Measurements from ENCODE around the gene FLYWCH1. TPM values are rescaled to one million over a fixed set of nuclear protein-coding genes. Genes with fewer than 3 reads are reported as not detected.

FLYWCH1 gene
- total RNA-seq, 2 experiments from 2014 or later, result 44.6 to 48.9 TPM

DNA sequence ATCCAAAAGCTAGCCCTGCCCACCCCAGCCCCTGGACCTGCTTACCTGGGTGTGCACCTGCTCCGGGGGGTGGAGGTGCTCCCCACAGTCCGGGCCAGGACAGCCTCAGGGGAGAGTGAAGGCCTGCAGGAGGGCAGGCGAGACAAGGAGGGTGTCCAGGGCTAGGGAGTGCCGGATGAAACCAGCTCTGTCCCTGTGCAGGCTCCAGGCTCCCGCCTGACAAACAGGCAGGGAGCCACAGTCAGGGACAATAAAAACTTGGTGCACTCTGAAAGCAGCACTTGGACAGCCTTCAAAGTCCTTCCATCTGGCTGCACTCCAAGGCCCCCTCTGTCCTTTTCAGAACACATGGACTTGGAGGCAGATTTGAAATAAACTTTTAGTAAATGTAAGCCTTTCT, 61.4 kb downstream of the FLYWCH1 start:
- no peak for ATAC-seq
- Mint-ChIP-seq H3K4me1 (ENCODE audit: low read depth) (peaks cover 35% of the 10 kb centered on the region), H3K27ac (peak overlapping the region; percentile 66), H3K27me3 (ENCODE audit: low read depth) (peaks cover 4% of the 10 kb centered on the region), H3K36me3 (ENCODE audit: low read depth) (peaks cover 37% of the 10 kb centered on the region), H3K9me3 (ENCODE audit: insufficient read depth) (no peaks in the 10 kb centered on the region), H3K4me3 (no peak overlapping the region)
- POLR2A ChIA-PET, result interaction anchor here (0.6 to 2.4 kb wide), 2 partner anchors 8 to 1246 kb away, joined by 3 to 13 read pairs; partner anchors contain the start of gene PKMYT1
- no peak for DNase-seq
- CTCF ChIA-PET, result interaction anchor here (2.0 kb wide), 1 partner anchor 11 kb away, joined by 5 read pairs; no protein-coding TSS in a partner anchor

DNA sequence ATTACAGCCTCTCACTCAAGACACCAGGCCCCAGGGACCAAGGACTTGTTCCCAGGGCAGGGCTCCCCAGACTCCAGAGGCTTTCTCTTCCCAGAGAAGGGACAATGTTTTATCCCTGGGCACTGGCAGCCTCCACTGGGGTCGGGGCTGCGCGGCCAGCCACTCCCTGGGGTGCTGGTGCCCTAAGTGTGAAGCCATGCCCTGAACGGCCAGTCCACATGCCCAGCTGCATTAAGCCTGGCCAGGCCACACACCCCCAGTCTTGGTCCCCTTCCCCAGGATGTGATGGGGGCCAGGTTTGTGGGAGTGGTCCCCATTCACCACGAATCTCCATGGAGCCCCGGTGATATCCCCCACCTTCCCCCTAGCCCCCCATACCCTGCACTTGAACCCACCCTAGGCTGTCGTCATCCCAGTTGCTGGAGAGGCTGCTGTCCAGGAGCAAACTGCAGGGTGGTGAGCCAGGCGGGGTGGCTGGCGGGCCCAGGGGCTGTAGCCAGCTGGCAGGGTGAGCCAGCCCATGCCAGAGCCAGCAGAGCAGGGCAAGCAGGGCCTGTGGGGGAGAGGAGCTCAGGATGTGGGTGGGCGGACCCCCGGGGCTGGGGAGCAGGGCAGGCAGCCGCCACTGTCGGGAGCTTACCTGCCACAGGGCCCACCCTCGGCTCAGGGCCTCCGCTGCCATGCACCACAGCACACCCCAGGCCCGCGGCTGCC, 62.0 kb downstream of the FLYWCH1 start:
- ChIA-PET POLR2A (interaction anchor here (0.8 to 2.4 kb wide), 2 partner anchors 7 to 970 kb away, joined by 3 to 13 read pairs; partner anchors contain the start of gene PKMYT1), CTCF (no interaction called here)
- peaks cover 32% of the 10 kb centered on the region for H3K4me1 Mint-ChIP-seq (ENCODE audit: low read depth)
- DNase-seq (no peak), ATAC-seq (no peak)
- no peak overlapping the region for H3K4me3 Mint-ChIP-seq
- no peak overlapping the region for H3K27ac Mint-ChIP-seq
- H3K36me3 Mint-ChIP-seq (ENCODE audit: low read depth), result peaks cover 40% of the 10 kb centered on the region
- H3K27me3 Mint-ChIP-seq (ENCODE audit: low read depth), result no peaks in the 10 kb centered on the region
- no peaks in the 10 kb centered on the region for H3K9me3 Mint-ChIP-seq (ENCODE audit: insufficient read depth)

DNA sequence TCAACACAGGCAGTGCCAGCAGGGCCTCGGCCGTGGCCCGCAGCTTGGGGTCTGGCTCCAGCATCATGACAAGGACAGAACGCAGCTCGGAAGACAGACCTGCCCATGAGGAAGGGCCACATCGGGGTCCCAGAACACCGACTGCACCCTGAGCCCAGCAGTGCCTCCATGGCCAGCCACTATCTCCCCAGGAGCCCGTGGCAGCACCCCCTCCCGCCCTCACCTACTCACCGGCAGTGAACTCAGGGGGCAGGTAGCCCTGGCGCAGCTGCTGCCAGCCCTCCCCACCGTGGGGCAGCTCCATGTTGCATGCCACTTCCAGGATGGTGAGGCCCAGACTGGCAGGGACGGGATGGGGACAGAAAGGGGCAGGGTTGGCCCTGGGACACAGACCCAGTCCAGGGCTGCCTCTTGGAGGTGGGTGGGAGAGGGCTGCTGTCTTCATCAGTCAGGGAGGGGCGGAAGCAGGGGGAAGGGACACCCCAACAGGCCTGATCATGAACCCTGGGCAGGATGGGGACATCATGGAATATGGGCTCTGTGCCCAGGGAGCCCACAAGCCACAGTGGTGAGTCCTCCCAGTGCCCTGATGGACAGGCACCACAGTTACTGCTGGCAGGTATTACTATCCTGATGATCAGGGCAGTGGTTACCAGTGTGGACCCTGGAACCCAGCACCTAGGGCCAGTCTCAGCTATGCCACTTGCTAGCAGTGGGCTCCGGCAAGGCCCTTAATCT, 62.8 kb downstream of the FLYWCH1 start:
- peaks cover 35% of the 10 kb centered on the region for H3K4me1 Mint-ChIP-seq (ENCODE audit: low read depth)
- H3K27ac Mint-ChIP-seq, result no peak overlapping the region
- H3K4me3 Mint-ChIP-seq, result no peak overlapping the region
- POLR2A ChIA-PET, result interaction anchor here (0.8 kb wide), 1 partner anchor 971 kb away, joined by 3 read pairs; no protein-coding TSS in a partner anchor
- H3K36me3 Mint-ChIP-seq (ENCODE audit: low read depth), result peaks cover 43% of the 10 kb centered on the region
- no peaks in the 10 kb centered on the region for H3K27me3 Mint-ChIP-seq (ENCODE audit: low read depth)
- no peaks in the 10 kb centered on the region for H3K9me3 Mint-ChIP-seq (ENCODE audit: insufficient read depth)
- DNase-seq (no peak), ATAC-seq (no peak)
- CTCF ChIA-PET, result no interaction called here

DNA sequence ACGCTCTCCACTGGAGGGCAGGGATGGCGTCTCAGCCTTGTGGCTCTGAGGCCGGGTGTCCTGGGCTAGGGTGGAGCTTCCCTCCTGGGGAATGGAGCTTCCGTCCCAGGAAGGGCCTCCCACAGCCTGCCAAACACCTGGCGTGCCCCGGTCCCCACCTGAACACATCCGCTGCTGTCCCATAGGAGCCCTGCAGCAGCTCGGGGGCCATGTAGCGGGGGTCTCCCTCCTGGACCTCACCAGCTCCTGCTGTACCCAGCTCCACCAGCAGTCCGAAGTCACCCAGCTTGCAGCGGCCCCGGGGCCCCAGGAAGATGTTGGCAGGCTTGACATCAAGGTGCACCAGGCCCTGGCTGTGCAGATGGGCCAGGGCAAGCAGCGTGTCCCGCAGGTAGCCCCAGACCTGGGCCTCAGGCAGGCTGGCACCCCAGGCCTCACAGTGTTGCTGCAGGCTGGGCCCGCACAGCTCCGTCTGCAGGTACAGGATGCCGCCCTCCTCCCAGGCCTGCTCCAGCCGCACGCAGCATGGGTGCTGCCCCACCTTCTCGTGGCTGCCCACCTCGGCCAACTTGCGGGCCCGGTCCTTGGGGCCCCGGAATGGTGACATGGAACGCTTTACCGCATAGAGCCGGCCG, 63.5 kb downstream of the FLYWCH1 start:
- no peak for ATAC-seq
- ChIA-PET CTCF (no interaction called here), POLR2A (interaction anchor here (0.9 kb wide), 1 partner anchor 30 kb away, joined by 3 read pairs; no protein-coding TSS in a partner anchor)
- Mint-ChIP-seq H3K4me3 (no peak overlapping the region), H3K27me3 (ENCODE audit: low read depth) (no peaks in the 10 kb centered on the region), H3K27ac (no peak overlapping the region), H3K4me1 (ENCODE audit: low read depth) (peaks cover 33% of the 10 kb centered on the region), H3K36me3 (ENCODE audit: low read depth) (peaks cover 47% of the 10 kb centered on the region), H3K9me3 (ENCODE audit: insufficient read depth) (no peaks in the 10 kb centered on the region)
- DNase-seq, result no peak

DNA sequence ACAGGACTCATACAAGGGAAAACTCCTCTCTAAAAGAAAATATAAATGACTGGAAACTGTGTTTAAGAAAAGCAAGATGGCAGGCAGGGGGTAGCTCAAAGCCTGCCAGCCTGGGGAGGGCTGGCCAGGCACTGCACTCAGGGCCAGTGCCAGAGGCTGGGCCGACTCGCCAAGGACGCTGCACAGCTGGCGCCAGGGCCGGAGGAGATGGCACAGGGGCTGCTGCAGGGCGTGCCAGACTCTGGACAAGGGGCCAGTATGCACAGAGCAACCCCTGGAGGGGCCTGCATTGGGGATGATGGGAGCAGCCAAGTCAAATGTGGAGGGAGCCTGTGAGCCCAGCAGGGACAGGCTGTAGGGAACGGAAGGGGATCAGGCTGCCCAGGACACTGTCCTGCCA, 64.5 kb downstream of the FLYWCH1 start:
- ChIA-PET POLR2A (interaction anchor here (0.9 kb wide), 1 partner anchor 29 kb away, joined by 3 read pairs; no protein-coding TSS in a partner anchor), CTCF (no interaction called here)
- peaks cover 42% of the 10 kb centered on the region for H3K36me3 Mint-ChIP-seq (ENCODE audit: low read depth)
- ATAC-seq (no peak), DNase-seq (no peak)
- no peak overlapping the region for H3K27ac Mint-ChIP-seq
- H3K4me3 Mint-ChIP-seq, result no peak overlapping the region
- H3K9me3 Mint-ChIP-seq (ENCODE audit: insufficient read depth), result no peaks in the 10 kb centered on the region
- H3K4me1 Mint-ChIP-seq (ENCODE audit: low read depth), result peaks cover 32% of the 10 kb centered on the region
- H3K27me3 Mint-ChIP-seq (ENCODE audit: low read depth), result no peaks in the 10 kb centered on the region

DNA sequence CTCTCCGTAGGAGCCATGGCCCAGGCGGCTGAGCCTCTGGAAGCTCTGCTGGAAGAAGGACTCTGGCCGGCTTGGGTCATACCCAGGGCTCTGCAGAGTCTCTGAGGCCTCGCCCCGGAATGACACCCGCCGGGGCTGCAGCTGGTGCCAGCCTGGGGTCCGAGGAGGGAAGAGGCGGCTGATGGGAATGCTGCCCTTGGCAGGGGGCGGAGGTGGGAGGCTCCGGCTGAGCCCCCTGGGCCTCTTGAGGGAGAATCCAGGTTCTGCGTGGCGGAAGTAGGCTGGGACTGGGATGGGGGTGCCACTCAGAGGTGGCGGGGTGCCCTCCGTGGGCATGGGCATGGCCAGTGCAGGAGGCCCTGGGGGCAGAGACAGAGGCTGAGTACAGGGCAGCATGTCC, 64.9 kb downstream of the FLYWCH1 start:
- Mint-ChIP-seq H3K36me3 (ENCODE audit: low read depth) (peaks cover 42% of the 10 kb centered on the region), H3K27me3 (ENCODE audit: low read depth) (no peaks in the 10 kb centered on the region), H3K27ac (no peak overlapping the region), H3K4me3 (no peak overlapping the region), H3K9me3 (ENCODE audit: insufficient read depth) (no peaks in the 10 kb centered on the region), H3K4me1 (ENCODE audit: low read depth) (peaks cover 35% of the 10 kb centered on the region)
- no peak for DNase-seq
- ChIA-PET POLR2A (interaction anchor here (2.1 kb wide), 1 partner anchor 7 kb away, joined by 13 read pairs; the partner anchor contains the start of gene PAQR4), CTCF (no interaction called here)
- ATAC-seq, result no peak

DNA sequence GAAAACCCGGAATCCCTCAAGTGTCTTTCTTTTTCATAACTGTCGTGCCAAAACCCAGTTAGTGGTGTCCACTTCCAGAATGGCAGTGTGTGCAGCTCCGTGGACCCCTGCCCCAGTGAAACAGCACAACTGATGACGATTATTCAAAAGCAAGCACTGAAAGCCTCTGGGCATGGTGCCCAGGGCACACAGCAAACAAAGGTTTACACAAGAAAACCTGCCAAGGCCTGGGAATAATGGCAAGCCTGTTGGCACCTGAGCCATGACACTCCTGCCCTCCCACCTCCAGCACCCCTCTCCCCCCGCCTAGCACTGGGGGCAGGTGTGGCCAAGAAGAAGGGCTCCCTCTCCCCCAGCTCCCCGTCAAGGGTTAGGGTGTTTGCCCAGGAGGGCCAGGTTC, 65.7 kb downstream of the FLYWCH1 start:
- DNase-seq (no peak), ATAC-seq (no peak)
- Mint-ChIP-seq H3K27me3 (ENCODE audit: low read depth) (no peaks in the 10 kb centered on the region), H3K4me1 (ENCODE audit: low read depth) (peaks cover 33% of the 10 kb centered on the region), H3K4me3 (no peak overlapping the region), H3K36me3 (ENCODE audit: low read depth) (peaks cover 37% of the 10 kb centered on the region), H3K27ac (no peak overlapping the region), H3K9me3 (ENCODE audit: insufficient read depth) (no peaks in the 10 kb centered on the region)
- POLR2A ChIA-PET, result interaction anchor here (2.1 kb wide), 1 partner anchor 8 kb away, joined by 13 read pairs; the partner anchor contains the start of gene PAQR4
- CTCF ChIA-PET, result no interaction called here

DNA sequence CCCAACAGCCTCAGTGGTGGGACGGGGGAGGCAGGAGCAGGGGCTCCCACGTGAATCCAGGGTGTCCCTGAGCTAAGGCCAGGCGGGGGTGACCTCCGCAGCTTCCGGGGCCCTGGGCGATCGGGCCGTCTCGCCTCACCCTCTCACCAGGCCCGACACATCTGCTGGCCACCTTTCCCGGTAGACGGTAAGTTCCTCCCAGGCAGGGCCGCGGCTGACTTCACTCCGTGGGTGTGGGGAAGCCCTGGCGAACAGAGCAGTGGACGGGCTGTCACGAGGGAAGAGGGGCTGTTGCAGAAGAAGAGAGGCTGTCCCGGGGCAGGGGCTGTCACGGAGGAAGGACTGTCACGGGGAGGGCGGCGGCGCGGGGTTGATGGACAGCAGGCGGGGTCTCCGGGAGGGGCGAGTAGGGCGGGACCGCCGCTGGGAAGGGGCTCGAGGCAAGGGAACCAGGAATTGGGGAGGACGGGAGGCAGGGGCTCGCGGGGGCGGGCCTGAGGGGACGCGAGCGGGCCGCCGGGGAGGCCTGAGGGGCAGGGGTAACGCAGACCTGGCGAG, 68.0 kb downstream of the FLYWCH1 start:
- DNase-seq, result peak; percentile 48
- ATAC-seq, result peak; percentile 11
- peaks cover 30% of the 10 kb centered on the region for H3K36me3 Mint-ChIP-seq (ENCODE audit: low read depth)

DNA sequence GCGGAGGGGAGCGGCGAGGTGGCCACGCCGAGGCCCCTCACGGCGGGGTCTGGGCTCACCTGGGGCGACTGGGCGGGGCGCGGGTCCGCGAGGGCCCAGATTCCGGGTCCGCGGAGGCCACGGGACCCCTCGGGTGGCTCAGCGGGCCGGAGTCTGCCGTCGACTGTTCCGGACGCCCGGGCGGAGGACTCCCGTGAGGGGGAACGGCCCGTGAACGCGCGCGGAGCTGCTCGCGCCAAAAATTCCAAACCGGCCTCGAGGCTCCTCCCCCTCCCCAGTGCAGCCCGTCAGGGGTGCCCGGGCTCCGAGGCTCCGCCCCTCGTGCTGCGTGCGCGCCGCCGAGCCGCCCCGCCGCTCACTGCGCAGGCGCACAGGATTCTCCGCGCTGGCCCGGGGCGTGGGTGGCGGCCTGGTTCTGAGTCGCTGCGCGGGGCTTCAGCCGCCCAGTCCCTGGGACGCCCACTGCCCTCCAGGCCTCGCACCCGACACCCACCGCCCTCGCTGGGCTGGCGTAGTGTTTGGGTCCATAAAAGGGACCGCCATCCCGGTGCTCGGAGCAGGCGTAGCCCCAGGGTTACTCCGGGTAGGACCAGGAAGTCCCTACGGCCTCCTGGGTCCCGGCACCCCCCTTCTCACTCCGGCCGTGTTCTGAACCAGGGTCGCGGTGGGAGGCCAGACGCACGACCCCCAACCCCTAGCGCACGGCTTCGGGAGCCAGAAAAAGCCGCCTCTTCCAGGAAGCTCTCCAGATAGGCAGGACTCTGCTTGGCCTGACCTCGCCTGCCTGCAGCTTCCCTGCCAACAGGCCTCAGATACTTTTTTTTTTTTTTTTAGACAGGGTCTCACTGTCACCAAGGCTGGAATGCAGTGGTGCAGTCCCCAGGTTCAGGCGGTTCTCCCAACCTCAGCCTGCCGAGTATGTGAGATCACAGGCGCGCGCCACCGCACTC, 68.8 kb downstream of the FLYWCH1 start, which contains the start of gene PKMYT1:
Gene PKMYT1, minus strand, starts transcription at position 220 of the 950 bp plus-strand sequence. CDS start 789 bp downstream, outside the sequence.
- Mint-ChIP-seq H3K9me3 (ENCODE audit: insufficient read depth) (no peaks in the 10 kb centered on the region), H3K27me3 (ENCODE audit: low read depth) (no peaks in the 10 kb centered on the region), H3K4me3 (peak within 1 kb of the TSS; percentile 87), H3K4me1 (ENCODE audit: low read depth) (peaks cover 45% of the 10 kb centered on the region), H3K27ac (peak within 1 kb of the TSS; percentile 88), H3K36me3 (ENCODE audit: low read depth) (peaks cover 28% of the 10 kb centered on the region)
- ATAC-seq (peak; percentile 95), DNase-seq (peak; percentile 95)
- ChIA-PET CTCF (interaction anchor here (1.0 to 3.9 kb wide), 6 partner anchors 11 to 141 kb away, joined by 3 to 16 read pairs (median 4); partner anchors contain the start of gene PAQR4), POLR2A (interaction anchor here (0.6 to 2.5 kb wide), 18 partner anchors 8 to 205 kb away, joined by 3 to 30 read pairs (median 3); partner anchors contain the start of genes CLDN6, PAQR4 and TNFRSF12A)

More for the DNA sequence above, 68.0 kb downstream of the FLYWCH1 start:
- H3K4me3 Mint-ChIP-seq, result peak overlapping the region; percentile 87
- CTCF ChIA-PET, result interaction anchor here (1.0 to 3.9 kb wide), 5 partner anchors 10 to 140 kb away, joined by 3 to 16 read pairs (median 4); partner anchors contain the start of gene PAQR4
- POLR2A ChIA-PET, result interaction anchor here (0.6 to 2.5 kb wide), 15 partner anchors 7 to 204 kb away, joined by 3 to 30 read pairs (median 3); partner anchors contain the start of genes CLDN6, PAQR4 and TNFRSF12A
- no peaks in the 10 kb centered on the region for H3K27me3 Mint-ChIP-seq (ENCODE audit: low read depth)
- H3K4me1 Mint-ChIP-seq (ENCODE audit: low read depth), result peaks cover 45% of the 10 kb centered on the region
- H3K27ac Mint-ChIP-seq, result peak overlapping the region; percentile 88
- no peaks in the 10 kb centered on the region for H3K9me3 Mint-ChIP-seq (ENCODE audit: insufficient read depth)

DNA sequence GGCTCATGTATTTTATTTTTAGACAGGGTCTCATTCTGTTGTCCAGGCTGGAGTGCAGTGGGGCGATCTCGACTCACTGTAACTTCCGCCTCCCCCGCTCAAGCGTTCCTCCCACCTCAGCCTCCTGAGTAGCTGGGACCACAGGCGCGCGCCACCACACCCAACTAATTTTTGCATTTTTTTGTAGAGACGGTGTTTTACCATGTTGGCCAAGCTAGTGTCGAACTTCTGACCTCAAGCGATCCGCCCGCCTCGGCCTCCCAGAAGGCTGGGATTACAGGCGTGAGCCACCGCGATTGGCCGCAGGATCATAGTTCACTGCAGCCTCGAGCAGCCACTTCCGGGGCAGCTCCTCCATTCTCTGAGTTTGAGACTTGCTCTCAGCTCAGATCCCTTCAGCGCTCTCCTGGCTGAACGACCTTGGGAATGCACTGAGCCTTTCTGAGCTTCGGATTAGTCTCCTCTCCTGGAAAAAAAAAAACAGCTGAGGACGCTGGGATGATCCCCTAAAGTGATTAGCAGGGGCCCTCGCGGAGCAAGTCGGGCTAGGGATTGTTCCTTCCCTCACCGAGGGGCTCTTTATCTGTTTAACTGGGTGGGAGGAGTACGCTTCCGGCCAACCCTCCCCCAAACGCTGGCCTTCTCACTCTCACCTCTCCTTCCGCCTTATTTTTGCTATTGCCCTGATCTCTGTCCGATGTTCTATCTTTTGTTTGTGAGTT, 69.6 kb downstream of the FLYWCH1 start:
- Mint-ChIP-seq H3K9me3 (ENCODE audit: insufficient read depth) (no peaks in the 10 kb centered on the region), H3K36me3 (ENCODE audit: low read depth) (peaks cover 20% of the 10 kb centered on the region), H3K4me1 (ENCODE audit: low read depth) (peaks cover 45% of the 10 kb centered on the region), H3K27ac (peak overlapping the region; percentile 83), H3K27me3 (ENCODE audit: low read depth) (no peaks in the 10 kb centered on the region), H3K4me3 (peak overlapping the region; percentile 87)
- POLR2A ChIA-PET, result interaction anchor here (0.7 to 2.5 kb wide), 10 partner anchors 8 to 115 kb away, joined by 3 to 30 read pairs (median 4); partner anchors contain the start of gene PAQR4
- CTCF ChIA-PET, result interaction anchor here (1.3 to 3.9 kb wide), 5 partner anchors 12 to 142 kb away, joined by 3 to 16 read pairs (median 4); partner anchors contain the start of gene PAQR4
- DNase-seq (no peak), ATAC-seq (no peak)
